ENCODE results near the gene CACNG1. TPM values are rescaled to one million over a fixed set of nuclear protein-coding genes. Genes with fewer than 3 reads are reported as not detected.

Gene CACNG1
- polyA plus RNA-seq, 1 donor, result 0.25 TPM

DNA sequence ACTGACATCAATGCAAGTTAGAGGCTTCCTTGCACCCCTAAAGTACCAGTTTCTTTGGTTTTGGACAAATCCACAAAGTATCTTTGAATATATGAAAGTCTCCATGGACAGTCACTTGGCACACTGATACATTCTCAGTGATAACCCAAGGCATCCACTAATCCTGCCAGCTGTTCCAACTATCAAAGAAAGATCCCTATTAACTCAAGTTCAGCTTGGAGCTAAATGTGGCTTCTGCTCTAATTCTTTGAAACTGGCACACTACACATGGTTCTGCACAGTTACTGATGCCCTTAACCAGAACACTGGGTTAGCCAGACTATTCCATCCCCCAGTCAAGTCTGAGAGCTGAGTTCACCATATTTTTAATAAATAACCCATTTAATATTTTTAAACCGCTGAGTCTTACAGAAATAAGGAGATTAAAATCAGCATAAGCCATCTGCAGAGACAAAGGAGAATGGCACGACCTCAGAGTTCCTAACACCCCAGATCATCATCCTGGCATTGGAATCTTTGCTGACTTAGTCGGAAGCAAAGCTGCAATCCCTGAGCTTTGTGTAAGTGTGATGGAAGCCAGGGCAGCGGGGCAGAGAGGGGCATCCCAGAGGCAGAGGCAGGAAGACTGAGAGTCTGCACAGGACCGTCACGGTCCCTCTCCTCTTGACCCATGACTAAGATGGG, 6.3 kb downstream of the CACNG1 start:
- Histone ChIP-seq H3K27me3 (ENCODE audit: control insufficient read depth, insufficient read depth, low read length) (no peaks in the 10 kb centered on the region), H3K27ac (ENCODE audit: low read length) (no peak overlapping the region), H3K36me3 (ENCODE audit: control insufficient read depth, insufficient read depth, low read length) (no peaks in the 10 kb centered on the region), H3K9me3 (ENCODE audit: control insufficient read depth, low read depth, low read length) (no peaks in the 10 kb centered on the region), H3K4me3 (ENCODE audit: low read length) (no peak overlapping the region), H3K4me1 (ENCODE audit: control insufficient read depth, insufficient read depth, low read length) (no peaks in the 10 kb centered on the region)
- WGBS (ENCODE audit: insufficient coverage, low lambda C conversion rate), result 63% methylated on average over 2 of the region's 6 CpGs
- DNase-seq, result no peak

DNA sequence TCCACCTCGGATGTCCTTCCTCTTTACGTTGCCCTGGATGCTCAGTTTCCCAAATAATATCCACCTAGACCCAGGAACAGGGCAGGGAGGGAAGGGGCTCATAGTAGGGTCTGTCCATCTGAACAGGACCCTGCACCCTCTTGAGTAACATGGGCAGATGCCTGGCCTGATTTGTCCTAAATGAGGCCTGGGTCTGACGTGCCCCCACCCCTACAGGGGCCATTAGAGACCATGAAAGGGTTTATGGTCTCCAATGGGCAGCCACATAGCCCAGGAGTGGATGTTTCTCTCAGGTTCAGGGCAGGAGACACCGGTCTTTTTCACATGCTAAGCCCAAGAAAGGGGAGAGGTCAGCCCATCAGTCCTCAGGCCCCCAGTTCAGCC, 6.8 kb downstream of the CACNG1 start:
- DNase-seq, result no peak
- WGBS (ENCODE audit: insufficient coverage, low lambda C conversion rate), result no CpG with 5 or more reads among the region's 4 CpGs
- H3K4me3 ChIP-seq (ENCODE audit: low read length), result no peak overlapping the region

DNA sequence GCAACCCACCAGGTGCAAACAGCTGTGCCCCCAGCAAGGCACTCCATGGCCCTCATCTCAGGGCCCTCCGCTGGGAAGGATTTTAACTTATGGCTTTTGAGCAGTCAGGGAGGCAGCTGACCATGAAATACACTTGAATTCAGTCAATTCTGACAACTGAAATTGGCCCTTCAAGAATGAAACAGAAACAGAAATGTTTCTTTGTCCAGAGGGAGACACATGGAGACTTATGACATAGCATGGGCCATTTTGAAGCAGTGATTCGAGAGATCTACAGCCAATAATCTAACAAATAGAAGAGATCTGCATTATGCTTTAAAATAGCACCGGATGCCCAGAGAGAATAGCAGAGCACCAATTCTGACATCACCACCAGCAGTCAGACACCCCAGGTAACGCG, 7.5 kb downstream of the CACNG1 start:
- Histone ChIP-seq H3K4me1 (ENCODE audit: control insufficient read depth, insufficient read depth, low read length) (peaks cover 2% of the 10 kb centered on the region), H3K4me3 (ENCODE audit: low read length) (no peak overlapping the region), H3K27ac (ENCODE audit: low read length) (no peak overlapping the region), H3K36me3 (ENCODE audit: control insufficient read depth, insufficient read depth, low read length) (no peaks in the 10 kb centered on the region), H3K27me3 (ENCODE audit: control insufficient read depth, insufficient read depth, low read length) (no peaks in the 10 kb centered on the region), H3K9me3 (ENCODE audit: control insufficient read depth, low read depth, low read length) (no peaks in the 10 kb centered on the region)
- 80% methylated on average over 1 of the region's 5 CpGs for WGBS (ENCODE audit: insufficient coverage, low lambda C conversion rate)
- DNase-seq, result no peak

More for the DNA sequence above, 6.8 kb downstream of the CACNG1 start:
- no peaks in the 10 kb centered on the region for H3K9me3 ChIP-seq (ENCODE audit: control insufficient read depth, low read depth, low read length)
- no peak overlapping the region for H3K27ac ChIP-seq (ENCODE audit: low read length)
- H3K36me3 ChIP-seq (ENCODE audit: control insufficient read depth, insufficient read depth, low read length), result no peaks in the 10 kb centered on the region
- H3K27me3 ChIP-seq (ENCODE audit: control insufficient read depth, insufficient read depth, low read length), result no peaks in the 10 kb centered on the region
- H3K4me1 ChIP-seq (ENCODE audit: control insufficient read depth, insufficient read depth, low read length), result no peaks in the 10 kb centered on the region

DNA sequence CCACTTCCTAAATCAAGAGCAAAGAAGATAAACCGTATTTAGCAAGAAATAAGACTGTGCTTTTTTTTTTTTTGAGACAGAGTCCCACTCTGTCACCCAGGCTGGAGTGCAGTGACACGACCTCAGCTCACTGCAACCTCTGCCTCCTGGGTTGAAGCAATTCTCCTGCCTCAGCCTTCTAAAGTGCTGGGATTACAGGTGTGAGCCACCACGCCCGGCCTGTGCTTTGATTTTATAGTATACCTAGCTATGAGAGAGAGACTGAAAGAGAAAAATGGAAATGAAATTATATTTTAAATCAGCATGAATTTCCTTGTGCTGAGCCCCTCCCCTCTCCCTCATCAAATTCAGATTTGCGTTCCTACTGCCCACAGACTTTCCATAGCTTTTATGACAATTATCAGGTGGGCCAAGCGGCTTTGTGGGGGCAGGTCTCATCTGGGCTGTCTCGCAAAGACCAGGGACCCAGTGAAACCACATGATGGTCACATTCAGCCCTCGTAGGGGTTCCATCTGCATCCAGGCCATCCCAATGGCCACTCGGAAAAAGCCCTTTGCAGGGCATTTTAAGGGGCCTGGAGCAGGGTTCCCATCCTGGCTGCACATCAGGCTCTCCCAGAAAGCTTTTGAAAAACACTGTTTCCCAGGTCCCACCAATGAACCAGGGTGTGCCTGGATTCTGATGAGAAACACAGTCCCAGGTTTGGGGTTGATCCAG, 8.5 kb downstream of the CACNG1 start:
- DNase-seq, result no peak
- Histone ChIP-seq H3K4me1 (ENCODE audit: control insufficient read depth, insufficient read depth, low read length) (peaks cover 4% of the 10 kb centered on the region), H3K36me3 (ENCODE audit: control insufficient read depth, insufficient read depth, low read length) (no peaks in the 10 kb centered on the region), H3K4me3 (ENCODE audit: low read length) (no peak overlapping the region), H3K27me3 (ENCODE audit: control insufficient read depth, insufficient read depth, low read length) (no peaks in the 10 kb centered on the region), H3K27ac (ENCODE audit: low read length) (no peak overlapping the region), H3K9me3 (ENCODE audit: control insufficient read depth, low read depth, low read length) (no peaks in the 10 kb centered on the region)
- WGBS (ENCODE audit: insufficient coverage, low lambda C conversion rate), result 74% methylated on average over 3 of the region's 9 CpGs

DNA sequence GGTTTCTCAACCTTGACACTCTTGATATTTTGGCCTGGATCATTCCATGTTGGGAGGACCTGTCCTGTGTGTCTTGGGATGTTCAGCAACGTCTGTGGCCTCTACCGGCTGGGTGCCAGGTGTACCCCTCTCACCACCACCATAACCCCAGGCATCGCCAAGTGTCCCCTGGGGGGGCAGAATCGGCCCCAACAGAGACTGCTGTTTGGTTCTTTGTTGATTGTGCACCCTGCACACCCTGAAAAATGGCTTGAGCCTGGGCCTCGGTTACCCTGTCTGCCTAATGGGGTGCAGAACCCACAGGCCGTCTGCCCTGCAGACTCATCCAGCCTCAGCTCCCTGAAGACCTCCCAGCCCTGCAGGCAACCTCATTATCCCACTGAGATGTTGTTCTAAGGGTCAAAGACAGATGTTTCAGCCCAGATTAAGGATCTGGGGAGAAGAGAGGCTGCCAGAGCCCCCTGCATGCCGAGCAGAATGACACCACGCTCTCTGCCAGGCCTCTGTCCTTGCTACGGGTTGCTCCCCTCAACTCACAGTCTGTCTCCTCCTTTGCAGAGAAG, 9.2 kb downstream of the CACNG1 start:
- peaks cover 4% of the 10 kb centered on the region for H3K4me1 ChIP-seq (ENCODE audit: control insufficient read depth, insufficient read depth, low read length)
- WGBS (ENCODE audit: insufficient coverage, low lambda C conversion rate), result no CpG with 5 or more reads among the region's 9 CpGs

DNA sequence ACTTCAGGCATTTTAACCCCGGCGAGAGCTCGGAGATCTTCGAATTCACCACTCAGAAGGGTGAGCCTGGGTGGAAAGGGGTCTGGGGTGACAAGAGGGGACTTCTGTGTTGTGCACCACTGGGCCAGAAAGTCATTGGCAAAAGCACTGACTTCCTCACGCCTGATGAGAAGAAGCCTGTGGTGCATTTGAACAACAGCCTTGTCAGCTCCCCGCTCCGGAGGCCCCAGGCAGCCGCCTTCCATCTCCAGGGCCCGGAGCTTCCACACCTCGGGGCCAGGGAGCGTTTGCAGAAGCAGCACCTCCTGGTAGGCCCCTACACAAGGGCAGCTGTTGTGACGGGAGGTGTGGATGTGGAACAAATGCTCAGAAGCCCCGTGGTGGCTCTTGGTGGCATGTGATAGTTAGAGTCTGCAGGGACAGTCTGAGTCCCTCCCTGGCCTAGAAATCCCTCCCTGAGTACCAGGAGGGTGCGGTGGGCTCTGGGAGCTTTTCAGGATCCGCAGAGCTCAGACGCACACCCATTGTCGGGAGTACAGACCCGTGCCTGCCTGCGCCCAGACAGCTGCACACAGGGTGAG, 9.7 kb downstream of the CACNG1 start:
- Histone ChIP-seq H3K4me1 (ENCODE audit: control insufficient read depth, insufficient read depth, low read length) (peaks cover 4% of the 10 kb centered on the region), H3K4me3 (ENCODE audit: low read length) (no peak overlapping the region), H3K27ac (ENCODE audit: low read length) (no peak overlapping the region), H3K27me3 (ENCODE audit: control insufficient read depth, insufficient read depth, low read length) (no peaks in the 10 kb centered on the region), H3K9me3 (ENCODE audit: control insufficient read depth, low read depth, low read length) (no peaks in the 10 kb centered on the region), H3K36me3 (ENCODE audit: control insufficient read depth, insufficient read depth, low read length) (no peaks in the 10 kb centered on the region)
- 100% methylated on average over 2 of the region's 19 CpGs for WGBS (ENCODE audit: insufficient coverage, low lambda C conversion rate)
- no peak for DNase-seq

More for the DNA sequence above, 9.2 kb downstream of the CACNG1 start:
- H3K4me3 ChIP-seq (ENCODE audit: low read length), result no peak overlapping the region
- H3K9me3 ChIP-seq (ENCODE audit: control insufficient read depth, low read depth, low read length), result no peaks in the 10 kb centered on the region
- no peaks in the 10 kb centered on the region for H3K36me3 ChIP-seq (ENCODE audit: control insufficient read depth, insufficient read depth, low read length)
- H3K27ac ChIP-seq (ENCODE audit: low read length), result no peak overlapping the region
- H3K27me3 ChIP-seq (ENCODE audit: control insufficient read depth, insufficient read depth, low read length), result no peaks in the 10 kb centered on the region
- no peak for DNase-seq

DNA sequence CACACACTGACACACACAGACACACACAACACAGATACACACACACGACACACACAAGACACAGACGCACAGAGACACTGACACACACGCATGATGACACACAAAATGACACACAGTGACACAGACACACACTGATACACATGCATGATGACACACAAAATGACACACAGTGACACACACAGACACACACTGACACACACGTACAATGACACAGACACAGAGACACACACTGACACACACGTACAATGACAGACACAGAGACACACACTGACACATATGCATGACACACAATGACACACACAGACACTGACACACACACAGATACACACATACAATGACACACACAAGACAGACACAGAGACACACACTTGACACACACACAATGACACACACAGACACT, 10.3 kb downstream of the CACNG1 start:
- no peak for DNase-seq
- H3K36me3 ChIP-seq (ENCODE audit: control insufficient read depth, insufficient read depth, low read length), result no peaks in the 10 kb centered on the region
- H3K9me3 ChIP-seq (ENCODE audit: control insufficient read depth, low read depth, low read length), result no peaks in the 10 kb centered on the region
- no peaks in the 10 kb centered on the region for H3K27me3 ChIP-seq (ENCODE audit: control insufficient read depth, insufficient read depth, low read length)
- H3K4me1 ChIP-seq (ENCODE audit: control insufficient read depth, insufficient read depth, low read length), result peaks cover 4% of the 10 kb centered on the region
- no CpG with 5 or more reads among the region's 5 CpGs for WGBS (ENCODE audit: insufficient coverage, low lambda C conversion rate)
- no peak overlapping the region for H3K27ac ChIP-seq (ENCODE audit: low read length)
- no peak overlapping the region for H3K4me3 ChIP-seq (ENCODE audit: low read length)

DNA sequence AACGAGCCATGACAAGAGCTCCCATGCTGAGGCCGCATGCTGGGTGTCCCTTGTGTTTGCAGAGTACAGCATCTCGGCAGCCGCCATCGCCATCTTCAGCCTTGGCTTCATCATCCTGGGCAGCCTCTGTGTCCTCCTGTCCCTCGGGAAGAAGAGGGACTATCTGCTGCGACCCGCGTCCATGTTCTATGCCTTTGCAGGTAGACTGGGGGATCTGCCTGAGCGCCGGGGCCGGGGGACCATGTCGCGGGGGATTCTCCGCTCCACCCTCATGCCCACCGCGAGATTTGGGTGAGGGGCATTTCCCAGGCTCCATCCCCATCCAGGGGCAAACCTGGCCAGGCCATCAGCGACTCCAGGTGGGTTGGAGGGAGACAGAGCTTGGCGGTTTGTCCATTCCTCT, 10.7 kb downstream of the CACNG1 start:
- Histone ChIP-seq H3K27ac (ENCODE audit: low read length) (no peak overlapping the region), H3K9me3 (ENCODE audit: control insufficient read depth, low read depth, low read length) (no peaks in the 10 kb centered on the region), H3K4me1 (ENCODE audit: control insufficient read depth, insufficient read depth, low read length) (peaks cover 4% of the 10 kb centered on the region), H3K27me3 (ENCODE audit: control insufficient read depth, insufficient read depth, low read length) (no peaks in the 10 kb centered on the region), H3K36me3 (ENCODE audit: control insufficient read depth, insufficient read depth, low read length) (no peaks in the 10 kb centered on the region), H3K4me3 (ENCODE audit: low read length) (no peak overlapping the region)
- WGBS (ENCODE audit: insufficient coverage, low lambda C conversion rate), result no CpG with 5 or more reads among the region's 19 CpGs
- DNase-seq, result no peak

DNA sequence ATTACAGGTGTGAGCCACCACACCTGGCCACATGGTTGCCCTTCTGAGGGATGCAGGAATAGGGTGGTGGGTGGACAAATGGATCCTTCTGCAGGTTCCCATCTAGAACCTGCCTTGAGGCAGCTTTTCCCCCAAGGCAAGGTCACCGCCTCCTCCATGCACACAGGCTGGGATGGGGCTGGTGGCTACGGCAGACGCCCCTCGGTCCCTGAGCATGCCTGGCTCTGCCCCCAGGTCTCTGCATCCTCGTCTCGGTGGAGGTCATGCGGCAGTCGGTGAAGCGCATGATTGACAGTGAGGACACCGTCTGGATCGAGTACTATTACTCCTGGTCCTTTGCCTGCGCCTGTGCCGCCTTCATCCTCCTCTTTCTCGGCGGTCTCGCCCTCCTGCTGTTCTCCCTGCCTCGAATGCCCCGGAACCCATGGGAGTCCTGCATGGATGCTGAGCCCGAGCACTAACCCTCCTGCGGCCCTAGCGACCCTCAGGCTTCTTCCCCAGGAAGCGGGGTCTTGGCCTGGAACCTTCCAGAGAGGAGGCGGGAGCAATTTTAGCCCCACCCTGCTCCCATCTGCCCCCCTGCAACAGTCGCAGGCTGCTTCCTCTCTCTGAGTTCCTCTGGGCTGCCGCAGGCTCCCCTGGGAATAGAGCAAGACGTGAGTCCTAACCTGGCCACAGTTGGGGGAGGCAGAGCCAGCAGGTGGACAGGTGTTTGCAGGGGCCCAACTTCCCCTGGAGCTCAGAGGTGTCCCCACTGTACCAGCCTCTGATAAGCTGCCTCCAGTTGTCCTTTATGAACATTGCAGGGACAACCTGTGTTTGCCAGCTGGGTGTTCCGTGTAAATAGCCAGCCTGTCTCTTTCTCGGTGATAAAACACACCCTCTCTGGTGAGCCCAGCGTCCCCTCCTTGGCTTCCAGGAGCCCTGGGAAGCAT, 11.7 kb downstream of the CACNG1 start:
- Histone ChIP-seq H3K4me1 (ENCODE audit: control insufficient read depth, insufficient read depth, low read length) (peaks cover 4% of the 10 kb centered on the region), H3K27ac (ENCODE audit: low read length) (peak overlapping the region; percentile 23), H3K4me3 (ENCODE audit: low read length) (no peak overlapping the region), H3K27me3 (ENCODE audit: control insufficient read depth, insufficient read depth, low read length) (no peaks in the 10 kb centered on the region), H3K36me3 (ENCODE audit: control insufficient read depth, insufficient read depth, low read length) (no peaks in the 10 kb centered on the region), H3K9me3 (ENCODE audit: control insufficient read depth, low read depth, low read length) (no peaks in the 10 kb centered on the region)
- 100% methylated on average over 6 of the region's 29 CpGs for WGBS (ENCODE audit: insufficient coverage, low lambda C conversion rate)
- DNase-seq, result peak; percentile 12 to 51
